ENCODE results near the gene PPP1CC. TPM values are rescaled to one million over a fixed set of nuclear protein-coding genes. Genes with fewer than 3 reads are reported as not detected.
"Not testable (repeated sequence)": the region's sequence is repeated elsewhere in the genome, so short reads cannot be mapped to it uniquely, and the experiment has no call there.

Gene PPP1CC
- total and polyA plus RNA-seq, 9 donors, result 94.4 to 158 (median 126) TPM

- Histone ChIP-seq H3K27me3 (no peaks in the 10 kb centered on the region), H3K4me3 (no peak overlapping the region), H3K36me3 (no peaks in the 10 kb centered on the region), H3K4me1 (ENCODE audit: insufficient read depth) (peaks cover 2% of the 10 kb centered on the region), H3K9me3 (no peaks in the 10 kb centered on the region), H3K27ac (no peak overlapping the region)
- WGBS, 3 donors, result 95 to 99% (median 97%) methylated on average over 5 of the region's 5 CpGs
- no peak for TF ChIP-seq POLR2A (IDR thresholded peaks at IDR 0.05)
- DNase-seq, result no peak
- intact Hi-C loops (cut with DNase I), result no loop called here
These were observed 26.3 kb upstream of the PPP1CC start for GRCh38 chr12:110768960-110769359.

- H3K4me3 ChIP-seq, result no peak overlapping the region
- H3K36me3 ChIP-seq, result no peaks in the 10 kb centered on the region
- H3K4me1 ChIP-seq (ENCODE audit: insufficient read depth), result peaks cover 2% of the 10 kb centered on the region
- H3K9me3 ChIP-seq, result no peaks in the 10 kb centered on the region
- no peak overlapping the region for H3K27ac ChIP-seq
- TF ChIP-seq POLR2A (IDR thresholded peaks at IDR 0.05) (no peak), EP300 (IDR thresholded peaks at IDR 0.05) (no peak), CTCF (IDR thresholded peaks at IDR 0.05) (no peak)
- 89 to 95% (median 94%) methylated on average over 3 of the region's 3 CpGs for WGBS, 3 donors
- no peaks in the 10 kb centered on the region for H3K27me3 ChIP-seq
- DNase-seq, result no peak
- intact Hi-C loops (cut with DNase I), result no loop called here
These were observed 25.2 kb upstream of the PPP1CC start for GRCh38 chr12:110767863-110768262.

GRCh38 chr12:110766311-110767154, 23.8 kb upstream of the PPP1CC start:
- no peak for DNase-seq
- Histone ChIP-seq H3K27me3 (no peaks in the 10 kb centered on the region), H3K4me1 (ENCODE audit: insufficient read depth) (peaks cover 2% of the 10 kb centered on the region), H3K27ac (no peak overlapping the region), H3K4me3 (no peak overlapping the region), H3K9me3 (no peaks in the 10 kb centered on the region), H3K36me3 (no peaks in the 10 kb centered on the region)
- no peak for TF ChIP-seq CTCF (IDR thresholded peaks at IDR 0.05)
- TF ChIP-seq POLR2A (IDR thresholded peaks at IDR 0.05), result no peak
- TF ChIP-seq EP300 (IDR thresholded peaks at IDR 0.05), result no peak
- 49 to 54% (median 49%) methylated on average over 7 of the region's 7 CpGs for WGBS, 3 donors
- intact Hi-C loops (cut with DNase I), result no loop called here

GRCh38 chr12:110765572-110765971, 22.9 kb upstream of the PPP1CC start:
- H3K27ac ChIP-seq; H3K4me3 ChIP-seq; H3K27me3 ChIP-seq; H3K9me3 ChIP-seq; H3K4me1 ChIP-seq (ENCODE audit: insufficient read depth); H3K36me3 ChIP-seq; intact Hi-C loops (cut with DNase I); DNase-seq: not testable (repeated sequence)
- 83 to 89% (median 85%) methylated on average over 3 of the region's 3 CpGs for WGBS, 3 donors

- Histone ChIP-seq H3K36me3 (no peaks in the 10 kb centered on the region), H3K27me3 (no peaks in the 10 kb centered on the region), H3K27ac (no peak overlapping the region), H3K4me3 (no peak overlapping the region), H3K4me1 (ENCODE audit: insufficient read depth) (peaks cover 2% of the 10 kb centered on the region), H3K9me3 (no peaks in the 10 kb centered on the region)
- intact Hi-C loops (cut with DNase I), result no loop called here
- whole genome bisulfite sequencing, 3 donors, result 61 to 64% (median 62%) methylated on average over 4 of the region's 4 CpGs
- TF ChIP-seq POLR2A (IDR thresholded peaks at IDR 0.05), result no peak
- no peak for TF ChIP-seq CTCF (IDR thresholded peaks at IDR 0.05)
- no peak for DNase-seq
These were observed 22.4 kb upstream of the PPP1CC start for GRCh38 chr12:110765111-110765510.

Measured in ovary (tissue), 9 donors.